GM12891 (cell line): ENCODE data around the gene ANO3.

Source experiments
- POLR2A ChIP-seq: IDR thresholded peaks from 2 replicates; pipeline ENCODE4 v1.6.1; 2011; ENCODE audit warnings: low read depth, low read length, control low read depth
- POLR2AphosphoS5 ChIP-seq: IDR thresholded peaks from 2 replicates; pipeline ENCODE4 v1.6.1; 2011; ENCODE audit warnings: low read depth, low read length, control low read depth
- TAF1 ChIP-seq: IDR thresholded peaks from 2 replicates; pipeline ENCODE4 v1.6.1; 2011; ENCODE audit warnings: low read depth, low read length, control low read depth

DNA sequence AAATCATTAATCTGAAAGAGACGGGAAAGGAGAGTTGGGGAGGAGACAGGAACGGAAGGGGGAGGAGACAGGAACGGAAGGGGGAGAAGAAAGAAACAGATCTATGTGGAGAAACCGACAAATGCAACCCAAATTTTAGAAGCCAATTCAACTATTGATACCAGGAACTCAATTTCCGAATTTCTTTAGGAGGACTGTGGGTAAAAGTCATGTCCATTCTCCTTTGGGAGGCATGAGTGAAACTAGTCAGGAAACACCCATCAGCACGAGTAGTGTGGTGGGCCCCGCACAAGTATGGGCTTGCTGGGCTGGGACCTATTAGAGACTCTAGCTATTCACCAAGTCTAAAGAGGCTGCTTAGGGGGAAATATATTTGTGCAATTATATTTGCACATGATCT lies 18.1 kb downstream of the ANO3 start:
- TF ChIP-seq POLR2A (no peak), POLR2AphosphoS5 (no peak), TAF1 (no peak)
